NCI-H2107 treated with DMSO at 0.1 percent for 48 hours (cell line): Measurements from ENCODE around the gene TRIM58.

Experiments
- DNase-seq: peaks from one replicate; lab custom pipeline; 2025; ENCODE audit not compliant: unreplicated experiment; lab: John Stamatoyannopoulos, UW

The TRIM58 gene

GRCh38 chr1:247884797-247885413 lies 27.9 kb downstream of the TRIM58 start:
- no peak for DNase-seq

GRCh38 chr1:247895163-247895637 lies 38.2 kb downstream of the TRIM58 start, which contains the start of gene OR2W3:
OR2W3 (plus strand) TSS chr1:247895587; CDS start chr1:247895587, 0 bp downstream.
- DNase-seq, result no peak

GRCh38 chr1:247895976-247896375 lies 39.0 kb downstream of the TRIM58 start:
- DNase-seq, result no peak

GRCh38 chr1:247904122-247904521 lies 47.1 kb downstream of the TRIM58 start:
- DNase-seq, result no peak

GRCh38 chr1:247905181-247905580 lies 48.2 kb downstream of the TRIM58 start:
- no peak for DNase-seq

GRCh38 chr1:247905910-247906503 lies 49.0 kb downstream of the TRIM58 start:
- no peak for DNase-seq

GRCh38 chr1:247906504-247907047 lies 49.6 kb downstream of the TRIM58 start:
- DNase-seq, result no peak

GRCh38 chr1:247908766-247909165 lies 51.8 kb downstream of the TRIM58 start:
- DNase-seq, result no peak

- DNase-seq, result no peak
Observed at GRCh38 chr1:247913786-247914185, 56.8 kb downstream of the TRIM58 start.

GRCh38 chr1:247914941-247915662 lies 58.1 kb downstream of the TRIM58 start:
- no peak for DNase-seq

GRCh38 chr1:247919952-247920351 lies 63.0 kb downstream of the TRIM58 start, which contains the start of gene OR2T8:
OR2T8 (plus strand) TSS chr1:247920252; CDS start chr1:247921018, 766 bp downstream.
- no peak for DNase-seq

- DNase-seq, result no peak
Observed at GRCh38 chr1:247923941-247924340, 67.0 kb downstream of the TRIM58 start.

- DNase-seq, result no peak
Observed at GRCh38 chr1:247924868-247925267, 67.9 kb downstream of the TRIM58 start, which contains the start of gene OR2AJ1. OR2AJ1 (plus strand) TSS chr1:247924889; CDS start chr1:247933769, 8,880 bp downstream.
